ENCODE data around the gene AKAP7. TPM values are rescaled to one million over a fixed set of nuclear protein-coding genes. Genes with fewer than 3 reads are reported as not detected.
"Not testable (repeated sequence)": the region's sequence is repeated elsewhere in the genome, so short reads cannot be mapped to it uniquely, and the experiment has no call there.

The AKAP7 gene
- total RNA-seq, 2 donors from 2014 or later, result 15.3 to 60.1 TPM

DNA sequence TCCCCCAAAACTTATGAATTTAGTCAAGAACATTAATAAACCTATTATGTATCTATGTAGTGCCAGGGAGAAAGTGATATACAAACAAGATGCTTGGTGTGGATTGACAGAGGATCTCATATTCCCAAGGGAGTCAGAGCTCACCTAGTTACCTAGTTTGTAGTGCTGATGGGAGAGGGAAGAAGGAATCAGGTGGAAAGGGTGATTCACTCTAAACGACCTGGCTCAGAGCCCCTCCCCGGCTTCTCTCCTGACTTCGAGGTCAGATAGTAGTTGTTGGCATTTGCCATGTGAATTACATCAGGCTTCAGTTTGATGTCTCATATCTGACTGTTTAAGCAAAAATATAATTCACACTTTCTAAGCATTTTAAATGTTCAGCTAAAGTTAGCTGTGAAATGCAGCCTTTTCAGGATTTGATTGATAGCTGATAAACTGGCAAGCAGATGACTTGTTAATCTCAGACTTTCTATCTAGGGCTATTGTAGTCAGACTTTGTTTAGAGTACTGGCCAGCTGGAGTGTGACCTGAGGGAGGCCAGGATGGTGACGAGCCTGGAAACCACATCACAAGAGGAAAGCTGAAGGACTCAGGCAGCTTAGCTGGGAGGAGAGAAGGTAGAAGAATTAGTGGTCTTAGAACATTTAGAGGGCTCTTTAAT lies 123.7 kb downstream of the AKAP7 start:
- H3K9ac ChIP-seq (ENCODE audit: low read depth in 2 of 2, low read length in 2 of 2), result peak overlapping the region in 1 of 2 donors; percentile 52
- H3K36me3 ChIP-seq, result no peaks in the 10 kb centered on the region
- peak overlapping the region; percentile 61 for H3K27ac ChIP-seq

DNA sequence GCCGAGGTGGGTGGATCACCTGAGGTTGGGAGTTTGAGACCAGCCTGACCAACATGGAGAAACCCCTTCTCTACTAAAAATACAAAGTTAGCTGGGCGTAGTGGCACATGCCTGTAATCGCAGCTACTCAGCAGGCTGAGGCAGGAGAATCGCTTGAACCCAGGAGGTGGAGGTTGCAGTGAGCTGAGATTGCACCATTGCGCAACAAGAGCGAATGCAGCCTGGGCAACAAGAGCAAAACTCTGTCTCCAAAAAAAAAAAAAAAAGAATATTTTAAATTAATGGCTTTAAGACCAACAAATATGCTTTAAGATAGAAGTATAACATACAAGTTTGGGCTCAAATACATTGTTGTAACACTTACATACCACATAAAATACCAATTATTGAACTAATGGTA lies 125.7 kb downstream of the AKAP7 start:
- intact Hi-C loops (cut with DNase I); H3K9ac ChIP-seq (ENCODE audit: low read depth in 2 of 2, low read length in 2 of 2); H3K4me3 ChIP-seq; H3K9me3 ChIP-seq; H3K36me3 ChIP-seq; H3K27me3 ChIP-seq; DNase-seq; H3K27ac ChIP-seq; H3K4me1 ChIP-seq: not testable (repeated sequence)

More for the DNA sequence above, 123.7 kb downstream of the AKAP7 start:
- H3K9me3 ChIP-seq, result no peaks in the 10 kb centered on the region
- H3K27me3 ChIP-seq, result no peaks in the 10 kb centered on the region
- TF ChIP-seq CTCF (IDR thresholded peaks at IDR 0.05), result no peak
- peak; percentile 63 for DNase-seq
- intact Hi-C loops (cut with DNase I), result no loop called here
- H3K4me3 ChIP-seq, result no peak overlapping the region
- peaks cover 9% of the 10 kb centered on the region for H3K4me1 ChIP-seq

DNA sequence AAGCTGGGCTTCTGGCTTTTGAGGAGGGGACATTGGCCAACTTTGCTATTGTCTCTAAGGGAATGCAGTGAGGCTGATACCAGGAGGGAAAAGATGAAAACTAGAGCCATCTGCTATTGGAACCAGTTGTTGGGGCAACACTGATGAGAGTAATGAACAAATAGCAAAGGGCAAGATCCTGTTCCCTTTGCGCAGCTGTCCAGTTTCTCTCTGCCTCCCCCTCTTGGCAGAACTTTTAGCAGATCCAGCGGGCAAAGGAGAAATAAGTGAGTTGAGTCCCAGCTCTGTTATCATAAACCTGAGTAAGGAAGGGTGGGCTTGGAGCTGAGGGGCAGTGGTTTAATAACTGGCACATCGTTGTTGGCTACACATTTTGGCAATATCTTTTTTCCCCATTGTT lies 126.8 kb downstream of the AKAP7 start:
- no peaks in the 10 kb centered on the region for H3K36me3 ChIP-seq
- H3K4me3 ChIP-seq, result no peak overlapping the region
- H3K4me1 ChIP-seq, result peaks cover 9% of the 10 kb centered on the region
- no peak for DNase-seq
- no peaks in the 10 kb centered on the region for H3K9me3 ChIP-seq
- H3K27ac ChIP-seq, result no peak overlapping the region
- H3K9ac ChIP-seq (ENCODE audit: low read depth in 2 of 2, low read length in 2 of 2), result no peak overlapping the region
- intact Hi-C loops (cut with DNase I), result no loop called here
- H3K27me3 ChIP-seq, result no peaks in the 10 kb centered on the region
- no peak for TF ChIP-seq CTCF (IDR thresholded peaks at IDR 0.05)

GRCh38 chr6:131265939-131266338 lies 130.7 kb downstream of the AKAP7 start:
- no peaks in the 10 kb centered on the region for H3K9me3 ChIP-seq
- H3K27me3 ChIP-seq, result no peaks in the 10 kb centered on the region
- intact Hi-C loops (cut with DNase I), result no loop called here
- DNase-seq, result no peak
- H3K9ac ChIP-seq (ENCODE audit: low read depth in 2 of 2, low read length in 2 of 2), result no peak overlapping the region
- no peaks in the 10 kb centered on the region for H3K4me1 ChIP-seq
- H3K36me3 ChIP-seq, result no peaks in the 10 kb centered on the region
- no peak overlapping the region for H3K27ac ChIP-seq
- no peak for TF ChIP-seq CTCF (IDR thresholded peaks at IDR 0.05)
- H3K4me3 ChIP-seq, result no peak overlapping the region

DNA sequence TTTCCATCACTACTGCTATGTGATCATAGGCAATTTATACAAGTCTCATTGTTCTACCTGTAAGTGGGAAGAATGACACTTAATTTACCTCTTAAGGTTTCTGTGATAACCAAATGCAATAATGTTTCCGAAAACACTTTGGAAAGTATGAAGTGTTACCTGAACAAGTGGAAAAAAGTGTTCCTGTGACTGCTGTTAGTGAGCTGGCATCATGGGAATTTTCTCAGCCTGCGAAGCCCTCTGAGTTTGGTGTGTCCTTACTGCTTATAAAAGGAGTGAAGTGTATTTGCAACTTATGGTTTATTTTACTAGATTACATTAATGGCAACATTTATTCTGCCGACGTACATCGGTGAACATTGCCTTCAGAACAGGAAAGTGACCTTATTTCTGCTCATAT lies 133.0 kb downstream of the AKAP7 start:
- intact Hi-C loops (cut with DNase I), result no loop called here
- H3K4me1 ChIP-seq, result no peaks in the 10 kb centered on the region
- H3K9me3 ChIP-seq, result no peaks in the 10 kb centered on the region
- H3K36me3 ChIP-seq, result no peaks in the 10 kb centered on the region
- DNase-seq, result no peak
- no peak overlapping the region for H3K9ac ChIP-seq (ENCODE audit: low read depth in 2 of 2, low read length in 2 of 2)
- H3K4me3 ChIP-seq, result no peak overlapping the region
- TF ChIP-seq CTCF (IDR thresholded peaks at IDR 0.05), result no peak
- no peak overlapping the region for H3K27ac ChIP-seq
- H3K27me3 ChIP-seq, result no peaks in the 10 kb centered on the region

DNA sequence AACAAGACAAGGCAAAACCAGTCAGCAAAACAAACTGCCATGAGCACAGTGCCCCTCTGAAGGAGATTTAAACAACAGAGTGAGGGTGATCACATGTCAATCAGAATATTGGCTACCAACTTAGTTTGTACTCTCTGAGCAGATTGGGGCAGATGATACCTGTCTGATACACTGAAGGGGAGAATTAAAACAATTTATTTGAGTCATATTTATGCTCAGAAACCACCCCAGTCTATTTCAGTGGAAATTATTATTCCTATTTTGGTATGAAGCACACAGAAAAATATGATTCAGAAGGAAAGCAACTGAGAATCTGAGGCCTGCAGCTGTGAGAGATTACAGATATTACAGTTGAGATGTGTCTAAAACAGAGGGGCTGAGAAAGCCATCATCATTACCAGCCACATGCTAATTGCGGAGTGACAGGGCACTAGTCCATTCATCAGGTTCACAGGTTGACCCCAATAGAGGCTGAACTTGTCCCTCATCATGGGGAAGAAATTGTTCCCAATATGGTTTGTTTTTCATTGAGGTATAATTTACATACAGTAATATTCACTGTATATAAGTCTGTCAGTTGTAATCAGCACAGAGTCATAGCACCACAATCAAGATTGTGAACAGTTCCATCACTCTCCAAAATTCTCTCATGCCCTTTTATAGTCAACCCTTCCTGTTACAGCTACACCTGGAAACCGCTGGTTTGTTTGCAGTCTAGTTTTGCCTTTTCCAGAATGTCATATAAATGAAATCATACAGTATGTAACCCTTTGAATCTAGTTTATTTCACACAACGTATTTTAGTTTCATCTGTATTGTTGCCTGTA lies 134.5 kb downstream of the AKAP7 start:
- Histone ChIP-seq H3K36me3 (no peaks in the 10 kb centered on the region), H3K27me3 (no peaks in the 10 kb centered on the region), H3K27ac (no peak overlapping the region), H3K4me3 (no peak overlapping the region), H3K4me1 (no peaks in the 10 kb centered on the region), H3K9me3 (no peaks in the 10 kb centered on the region), H3K9ac (ENCODE audit: low read depth in 2 of 2, low read length in 2 of 2) (no peak overlapping the region)
- no peak for DNase-seq
- TF ChIP-seq CTCF (IDR thresholded peaks at IDR 0.05), result no peak
- intact Hi-C loops (cut with DNase I), result no loop called here
